Esophagus muscularis mucosa (tissue), 4 donors: ENCODE results near the gene EIF3I. TPM values are rescaled to one million over a fixed set of nuclear protein-coding genes. Genes with fewer than 3 reads are reported as not detected.

ENCODE experiments used
- DNase-seq: peaks from one replicate; pipeline ENCODE4 v3.0.0-alpha.2; 2017; ENCODE audit errors: extremely low spot score
- H3K27ac ChIP-seq, 4 donors: fragments of 200-600 bp; sonication (generic); replicated peaks in 1 of 4; 1 replicate in 3 of 4; 2 replicates in 1 of 4; pipeline ENCODE4 v1.5.1; 2016 to 2019; ENCODE audit warnings: mild to moderate bottlenecking in 1 of 4
- H3K27me3 ChIP-seq, 4 donors: fragments of 200-600 bp; sonication (generic); one replicate each; pipeline versions ENCODE4 v1.5.1 to v1.6.0; 2016 to 2019
- H3K36me3 ChIP-seq, 4 donors: fragments of 200-600 bp; sonication (generic); one replicate each; pipeline ENCODE4 v1.5.1; 2016 to 2019
- H3K4me1 ChIP-seq, 4 donors: fragments of 200-600 bp; sonication (generic); one replicate each; pipeline ENCODE4 v1.5.1; 2016 to 2019
- H3K4me3 ChIP-seq, 4 donors: fragments of 200-600 bp; sonication (generic); 1 replicate in 2 of 4; 2 replicates in 2 of 4; pipeline ENCODE4 v1.5.1; 2016 to 2019; ENCODE audit warnings: mild to moderate bottlenecking in 4 of 4, moderate library complexity in 1 of 4
- H3K9me3 ChIP-seq, 4 donors: fragments of 200-600 bp; sonication (generic); 1 replicate in 3 of 4; 2 replicates in 1 of 4; pipeline ENCODE4 v1.5.1; 2016 to 2019
- EP300 ChIP-seq: sonication (generic); formaldehyde crosslinking; IDR thresholded peaks from one replicate; pipeline ENCODE4 v1.6.1; 2017; ENCODE audit warnings: antibody characterized with exemption
- POLR2A ChIP-seq: fragments of 450-650 bp; IDR thresholded peaks from one replicate; pipeline ENCODE4 v1.6.1; 2017; ENCODE audit warnings: antibody characterized with exemption, moderate library complexity, mild to moderate bottlenecking, low read depth
- POLR2AphosphoS5 ChIP-seq, 2 donors: sonication (generic); formaldehyde crosslinking; IDR thresholded peaks; one replicate each; pipeline ENCODE4 v1.6.1; 2017; ENCODE audit warnings: antibody characterized with exemption in 2 of 2
- WGBS: methylation state at CpG from one replicate; pipeline ENCODE4 v1.1.5; 2018; 5-methylcytosine and 5-hydroxymethylcytosine counted together
- intact Hi-C: fragments of 100-400 bp; cut with DNase I; formaldehyde crosslinking; loops from one replicate; pipeline ENCODE4 v1.15.1; 2023
- total RNA-seq, 4 donors: library from RNA; depleted of rRNA; stranded (reverse); fragments of >200 nt; gene quantifications; one replicate each; pipeline versions ENCODE4 v1.1.0 to v1.2.1, GENCODE V29; 2016
- TF ChIP-seq, protein P1 (sequence below), 3 experiments: fragments of 200-600 bp in 2 of 3; fragments of 450-650 bp in 1 of 3; sonication (generic) in 2 of 3; IDR thresholded peaks; one replicate each; pipeline ENCODE4 v1.5.1; 2017 to 2019; ENCODE audit warnings: antibody characterized with exemption in 3 of 3, mild to moderate bottlenecking in 2 of 3, moderate library complexity in 1 of 3

EIF3I gene
- total RNA-seq, 4 donors from 2014 or later: 141 to 214 (median 167) TPM

DNA sequence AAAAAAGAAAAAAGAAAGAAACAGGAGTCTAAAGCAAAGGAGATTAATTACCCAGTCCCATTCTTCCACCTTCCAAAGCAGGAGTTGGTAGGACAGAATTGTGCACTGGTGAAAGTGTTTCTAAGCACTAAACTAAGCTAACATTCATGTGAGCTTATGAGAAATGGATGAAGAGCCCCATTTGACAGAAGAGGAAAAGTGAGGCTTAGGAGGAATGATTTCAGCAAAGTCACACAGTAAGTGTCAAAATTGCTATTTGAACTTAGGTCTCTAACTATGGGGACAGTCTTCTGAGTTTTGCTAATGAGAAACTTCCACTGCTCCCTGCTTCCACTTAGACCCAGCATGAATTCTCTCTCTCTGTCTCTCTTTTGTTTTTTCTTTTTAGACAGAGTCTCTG, 47.5 kb downstream of the EIF3I start:
- no peaks in the 10 kb centered on the region for H3K9me3 ChIP-seq
- no peaks in the 10 kb centered on the region for H3K36me3 ChIP-seq
- peaks cover 0 to 32% (median 2%) of the 10 kb centered on the region in 4 donors for H3K27me3 ChIP-seq
- no peak overlapping the region for H3K27ac ChIP-seq
- intact Hi-C loops: no loop called here
- H3K4me1 ChIP-seq: no peaks in the 10 kb centered on the region
- H3K4me3 ChIP-seq: no peak overlapping the region
- no peak for DNase-seq
- TF ChIP-seq EP300 (no peak), POLR2A (no peak), POLR2AphosphoS5 (IDR thresholded peaks at IDR 0.05) (no peak)
- TF ChIP-seq, protein P1, sequence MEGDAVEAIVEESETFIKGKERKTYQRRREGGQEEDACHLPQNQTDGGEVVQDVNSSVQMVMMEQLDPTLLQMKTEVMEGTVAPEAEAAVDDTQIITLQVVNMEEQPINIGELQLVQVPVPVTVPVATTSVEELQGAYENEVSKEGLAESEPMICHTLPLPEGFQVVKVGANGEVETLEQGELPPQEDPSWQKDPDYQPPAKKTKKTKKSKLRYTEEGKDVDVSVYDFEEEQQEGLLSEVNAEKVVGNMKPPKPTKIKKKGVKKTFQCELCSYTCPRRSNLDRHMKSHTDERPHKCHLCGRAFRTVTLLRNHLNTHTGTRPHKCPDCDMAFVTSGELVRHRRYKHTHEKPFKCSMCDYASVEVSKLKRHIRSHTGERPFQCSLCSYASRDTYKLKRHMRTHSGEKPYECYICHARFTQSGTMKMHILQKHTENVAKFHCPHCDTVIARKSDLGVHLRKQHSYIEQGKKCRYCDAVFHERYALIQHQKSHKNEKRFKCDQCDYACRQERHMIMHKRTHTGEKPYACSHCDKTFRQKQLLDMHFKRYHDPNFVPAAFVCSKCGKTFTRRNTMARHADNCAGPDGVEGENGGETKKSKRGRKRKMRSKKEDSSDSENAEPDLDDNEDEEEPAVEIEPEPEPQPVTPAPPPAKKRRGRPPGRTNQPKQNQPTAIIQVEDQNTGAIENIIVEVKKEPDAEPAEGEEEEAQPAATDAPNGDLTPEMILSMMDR (IDR thresholded peaks at IDR 0.05): no peak

DNA sequence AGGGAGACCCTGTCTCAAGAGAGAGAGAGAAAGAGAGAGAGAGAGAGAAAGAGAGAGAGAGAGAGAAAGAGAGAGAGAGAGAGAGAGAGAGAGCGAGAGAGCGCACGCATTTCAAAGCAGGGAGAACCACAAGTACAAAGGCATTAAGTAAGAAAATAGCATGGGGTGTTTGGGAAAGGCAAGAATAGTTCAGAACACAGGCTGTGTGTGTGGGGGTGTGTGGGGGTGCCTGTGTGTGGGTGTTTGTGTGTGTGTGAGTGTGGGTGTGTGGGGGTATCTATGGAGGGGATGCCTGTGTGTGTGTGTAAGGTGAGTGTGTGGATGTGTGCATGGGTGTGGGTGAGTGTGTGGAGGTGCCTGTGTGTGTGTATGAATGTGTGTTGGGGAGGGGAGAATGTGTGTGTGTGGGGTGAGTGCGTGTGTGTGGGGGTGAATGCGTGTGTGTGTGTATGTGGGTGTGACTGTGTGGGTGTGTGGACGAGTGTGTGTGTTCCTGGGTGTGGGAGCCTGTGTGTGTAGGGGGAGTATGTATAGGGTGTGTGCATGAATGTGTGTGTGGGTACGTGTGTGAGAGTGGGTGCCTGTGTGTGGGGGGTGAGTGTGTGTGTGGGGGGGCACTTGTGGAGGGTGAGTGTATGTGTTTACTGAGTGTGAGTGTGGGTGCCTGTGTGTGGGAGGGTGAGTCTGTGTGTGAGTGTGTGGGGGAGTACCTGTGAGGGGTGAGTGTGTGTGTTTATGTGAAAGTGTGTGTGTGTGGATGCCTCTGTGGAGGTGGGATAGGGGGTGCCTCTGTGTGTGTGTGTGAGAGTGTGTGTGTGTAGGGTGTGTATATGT, 50.6 kb downstream of the EIF3I start:
- TF ChIP-seq POLR2AphosphoS5 (IDR thresholded peaks at IDR 0.05) (no peak), EP300 (no peak), POLR2A (no peak)
- TF ChIP-seq, protein P1 (IDR thresholded peaks at IDR 0.05): no peak
- Histone ChIP-seq H3K27ac (no peak overlapping the region), H3K36me3 (no peaks in the 10 kb centered on the region), H3K4me3 (no peak overlapping the region), H3K4me1 (peaks cover 0 to 6% (median 3%) of the 10 kb centered on the region in 4 donors), H3K9me3 (no peaks in the 10 kb centered on the region), H3K27me3 (peaks cover 0 to 53% (median 12%) of the 10 kb centered on the region in 4 donors)
- 70% methylated on average over 7 of the region's 7 CpGs for WGBS
- intact Hi-C loops: no loop called here
- DNase-seq: no peak

DNA sequence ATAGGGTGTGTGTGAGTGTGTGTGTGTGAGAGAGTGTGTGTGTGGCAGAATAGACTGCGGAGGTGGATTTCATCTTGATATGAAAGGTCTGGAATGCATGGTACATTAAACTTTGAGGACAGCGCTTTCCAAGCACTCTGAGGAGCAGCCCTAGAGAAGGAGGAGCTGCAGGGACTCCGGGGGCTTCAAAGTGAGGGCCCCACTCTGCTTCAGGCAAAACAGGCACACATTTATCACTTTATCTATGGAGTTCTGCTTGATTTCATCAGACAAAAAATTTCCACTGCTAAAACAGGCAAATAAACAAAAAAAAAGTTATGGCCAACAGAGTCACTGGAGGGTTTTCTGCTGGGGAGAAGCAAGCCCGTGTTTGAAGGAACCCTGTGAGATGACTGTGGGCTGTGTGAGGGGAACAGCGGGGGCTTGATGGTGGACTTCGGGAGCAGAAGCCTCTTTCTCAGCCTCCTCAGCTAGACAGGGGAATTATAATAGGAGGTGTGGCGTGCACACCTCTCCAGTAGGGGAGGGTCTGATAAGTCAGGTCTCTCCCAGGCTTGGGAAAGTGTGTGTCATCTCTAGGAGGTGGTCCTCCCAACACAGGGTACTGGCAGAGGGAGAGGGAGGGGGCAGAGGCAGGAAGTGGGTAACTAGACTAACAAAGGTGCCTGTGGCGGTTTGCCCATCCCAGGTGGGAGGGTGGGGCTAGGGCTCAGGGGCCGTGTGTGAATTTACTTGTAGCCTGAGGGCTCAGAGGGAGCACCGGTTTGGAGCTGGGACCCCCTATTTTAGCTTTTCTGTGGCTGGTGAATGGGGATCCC, 51.4 kb downstream of the EIF3I start:
- Histone ChIP-seq H3K4me3 (no peak overlapping the region), H3K36me3 (no peaks in the 10 kb centered on the region), H3K4me1 (peaks cover 0 to 6% (median 3%) of the 10 kb centered on the region in 4 donors), H3K9me3 (no peaks in the 10 kb centered on the region), H3K27me3 (peaks cover 0 to 53% (median 12%) of the 10 kb centered on the region in 4 donors), H3K27ac (no peak overlapping the region)
- intact Hi-C loops: no loop called here
- WGBS: 41% methylated on average over 10 of the region's 10 CpGs
- no peak for DNase-seq
- TF ChIP-seq POLR2A (no peak), POLR2AphosphoS5 (IDR thresholded peaks at IDR 0.05) (no peak), EP300 (no peak)
- TF ChIP-seq, protein P1 (IDR thresholded peaks at IDR 0.05): no peak

DNA sequence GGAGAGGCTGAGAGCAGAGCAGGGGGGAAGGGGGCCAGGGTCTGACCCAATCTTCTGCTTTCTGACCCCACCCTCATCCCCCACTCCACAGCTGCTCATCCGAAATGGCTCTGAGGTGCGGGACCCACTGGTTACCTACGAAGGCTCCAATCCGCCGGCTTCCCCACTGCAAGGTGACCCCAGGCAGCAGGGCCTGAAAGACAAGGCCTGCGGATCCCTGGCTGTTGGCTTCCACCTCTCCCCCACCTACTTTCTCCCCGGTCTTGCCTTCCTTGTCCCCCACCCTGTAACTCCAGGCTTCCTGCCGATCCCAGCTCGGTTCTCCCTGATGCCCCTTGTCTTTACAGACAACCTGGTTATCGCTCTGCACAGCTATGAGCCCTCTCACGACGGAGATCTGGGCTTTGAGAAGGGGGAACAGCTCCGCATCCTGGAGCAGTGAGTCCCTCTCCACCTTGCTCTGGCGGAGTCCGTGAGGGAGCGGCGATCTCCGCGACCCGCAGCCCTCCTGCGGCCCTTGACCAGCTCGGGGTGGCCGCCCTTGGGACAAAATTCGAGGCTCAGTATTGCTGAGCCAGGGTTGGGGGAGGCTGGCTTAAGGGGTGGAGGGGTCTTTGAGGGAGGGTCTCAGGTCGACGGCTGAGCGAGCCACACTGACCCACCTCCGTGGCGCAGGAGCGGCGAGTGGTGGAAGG, 52.6 kb downstream of the EIF3I start:
- H3K27ac ChIP-seq: no peak overlapping the region
- TF ChIP-seq POLR2AphosphoS5 (IDR thresholded peaks at IDR 0.05) (no peak), POLR2A (no peak), EP300 (no peak)
- TF ChIP-seq, protein P1 (IDR thresholded peaks at IDR 0.05): no peak
- H3K27me3 ChIP-seq: peaks cover 0 to 53% (median 12%) of the 10 kb centered on the region in 4 donors
- H3K9me3 ChIP-seq: no peaks in the 10 kb centered on the region
- H3K4me1 ChIP-seq: peaks cover 0 to 6% (median 3%) of the 10 kb centered on the region in 4 donors
- DNase-seq: no peak
- WGBS: 87% methylated on average over 21 of the region's 31 CpGs
- no peaks in the 10 kb centered on the region for H3K36me3 ChIP-seq
- H3K4me3 ChIP-seq: no peak overlapping the region
- intact Hi-C loops: no loop called here
